Skin of body (tissue), 2 donors: ENCODE data around the gene GRB10. TPM values are rescaled to one million over a fixed set of nuclear protein-coding genes. Genes with fewer than 3 reads are reported as not detected.

Experiments used
- DNase-seq: peaks from one replicate; lab custom pipeline; 2025; lab: John Stamatoyannopoulos, UW
- total RNA-seq: library from RNA; depleted of rRNA; stranded (reverse); fragments of >200 nt; gene quantifications from one replicate; pipeline ENCODE4 v1.2.3, GENCODE V29; 2014

GRB10 gene
- total RNA-seq, 1 donor from 2014 or later = 26.9 TPM

- no peak for DNase-seq
Observed at GRCh38 chr7:50803359-50804337, 21.0 kb upstream of the GRB10 start.

GRCh38 chr7:50801907-50802306 lies 19.2 kb upstream of the GRB10 start:
- DNase-seq = no peak

- no peak for DNase-seq
Observed at GRCh38 chr7:50799873-50800272, 17.2 kb upstream of the GRB10 start.

- DNase-seq = no peak
Observed at GRCh38 chr7:50798126-50798525, 15.4 kb upstream of the GRB10 start.

GRCh38 chr7:50795831-50796230 lies 13.1 kb upstream of the GRB10 start:
- no peak for DNase-seq

GRCh38 chr7:50795253-50795652 lies 12.6 kb upstream of the GRB10 start:
- no peak for DNase-seq

GRCh38 chr7:50793947-50794570 lies 11.4 kb upstream of the GRB10 start:
- no peak for DNase-seq

- DNase-seq = peak; percentile 3
Observed at GRCh38 chr7:50793120-50793946, 10.6 kb upstream of the GRB10 start.

- peak; percentile 44 for DNase-seq
Observed at GRCh38 chr7:50792342-50793119, 9.8 kb upstream of the GRB10 start.

- DNase-seq = peak; percentile 53
Observed at GRCh38 chr7:50791938-50792341, 9.2 kb upstream of the GRB10 start.

GRCh38 chr7:50791363-50791937 lies 8.8 kb upstream of the GRB10 start:
- DNase-seq = no peak

GRCh38 chr7:50790381-50790780 lies 7.7 kb upstream of the GRB10 start:
- no peak for DNase-seq

- DNase-seq = no peak
Observed at GRCh38 chr7:50788382-50788781, 5.7 kb upstream of the GRB10 start.

GRCh38 chr7:50787825-50788224 lies 5.1 kb upstream of the GRB10 start:
- no peak for DNase-seq

GRCh38 chr7:50785346-50785745 lies 2.6 kb upstream of the GRB10 start:
- no peak for DNase-seq

GRCh38 chr7:50783801-50784507 lies 1.3 kb upstream of the GRB10 start:
- DNase-seq = no peak

GRCh38 chr7:50783303-50783702 lies 607 bp upstream of the GRB10 start:
- no peak for DNase-seq

- DNase-seq = no peak
Observed at GRCh38 chr7:50781381-50782293, 1.1 kb downstream of the GRB10 start.

GRCh38 chr7:50780436-50780835 lies 2.3 kb downstream of the GRB10 start:
- no peak for DNase-seq
